Type B pancreatic cell (in vitro differentiated cells): Measurements from ENCODE around the gene NUTF2. TPM values are rescaled to one million over a fixed set of nuclear protein-coding genes. Genes with fewer than 3 reads are reported as not detected.

Experiments
- DNase-seq: peaks from one replicate; pipeline ENCODE4 v3.0.0; 2021; ENCODE audit warnings: mixed read lengths; ENCODE audit not compliant: unreplicated experiment; ENCODE audit errors: extremely low spot score
- H3K27ac Mint-ChIP-seq: 2 replicates; pipeline ENCODE4 v1.8.0; 2021; ENCODE audit warnings: mild to moderate bottlenecking, mixed read lengths
- H3K27me3 Mint-ChIP-seq: 2 replicates; pipeline ENCODE4 v1.8.0; 2021; ENCODE audit warnings: mixed read lengths
- H3K36me3 Mint-ChIP-seq: 2 replicates; pipeline ENCODE4 v1.8.0; 2021; ENCODE audit warnings: mixed read lengths
- H3K4me1 Mint-ChIP-seq: one replicate; pipeline ENCODE4 v1.8.0; 2021; ENCODE audit warnings: mixed read lengths; ENCODE audit not compliant: unreplicated experiment
- H3K4me3 Mint-ChIP-seq: 2 replicates; pipeline ENCODE4 v1.8.0; 2021; ENCODE audit warnings: mild to moderate bottlenecking, mixed read lengths
- H3K9me3 Mint-ChIP-seq: 2 replicates; pipeline ENCODE4 v1.8.0; 2021; ENCODE audit warnings: mixed read lengths
- CTCF ChIP-seq: fragments of 200-600 bp; sonication (generic); conservative IDR thresholded peaks from 2 replicates; pipeline ENCODE4 v1.5.0; 2021; ENCODE audit warnings: antibody characterized with exemption, mild to moderate bottlenecking
- total RNA-seq: library from RNA; stranded (reverse); gene quantifications from 2 replicates; pipeline ENCODE4 v1.2.1, GENCODE V29; 2021; ENCODE audit warnings: low replicate concordance

Gene NUTF2
- total RNA-seq, 1 donor from 2014 or later, result 144 TPM

DNA sequence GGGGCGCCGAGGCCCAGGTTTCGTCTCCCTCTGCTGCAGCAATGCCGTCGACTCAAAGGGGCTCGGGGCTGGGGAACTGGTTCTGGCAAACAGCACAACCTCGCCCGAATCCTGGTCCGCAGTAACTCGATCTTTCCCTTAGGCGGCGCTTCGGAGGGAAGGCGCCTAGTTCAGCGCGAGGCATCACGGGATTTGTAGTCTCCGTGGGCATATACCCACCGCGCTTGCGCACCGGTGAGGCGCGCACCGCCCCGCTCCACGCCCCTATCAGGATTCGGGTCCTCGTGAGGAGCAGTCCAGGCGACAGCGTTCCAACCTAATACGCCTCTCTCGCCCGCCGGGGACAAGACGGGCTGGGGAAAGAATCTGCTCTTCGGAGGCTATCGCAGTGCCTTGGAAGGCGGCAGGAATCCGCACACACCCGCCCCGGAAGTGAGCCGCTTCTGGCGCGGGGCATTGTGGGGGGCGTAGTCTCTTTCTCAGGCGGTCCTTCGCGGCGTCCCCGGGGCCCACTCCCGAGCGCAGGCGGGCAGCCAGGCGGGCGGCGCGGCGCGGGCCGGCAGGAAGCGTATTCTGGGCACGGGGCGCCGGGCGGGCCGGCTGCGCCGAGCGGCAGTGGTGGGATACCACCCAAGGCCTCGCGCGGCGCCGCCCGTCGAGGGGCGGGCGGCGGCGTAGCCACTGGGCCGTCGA lies 4.8 kb upstream of the NUTF2 start, which contains the start of gene THAP11:
THAP11 (plus strand) TSS at position 505 of the 693 bp plus-strand sequence. CDS start 235 bp downstream, outside the sequence.
- Mint-ChIP-seq H3K4me1 (peaks cover 31% of the 10 kb centered on the region), H3K4me3 (peak within 1 kb of the TSS; percentile 96), H3K27ac (peak within 1 kb of the TSS; percentile 98)

GRCh38 chr16:67842509-67843342 lies 4.0 kb upstream of the NUTF2 start:
- Mint-ChIP-seq H3K9me3 (no peaks in the 10 kb centered on the region), H3K4me1 (peaks cover 34% of the 10 kb centered on the region), H3K4me3 (peak overlapping the region; percentile 92), H3K36me3 (no peaks in the 10 kb centered on the region), H3K27ac (peak overlapping the region; percentile 93), H3K27me3 (no peaks in the 10 kb centered on the region)
- DNase-seq, result peak; percentile 73
- peak; percentile 57 for TF ChIP-seq CTCF

More for the DNA sequence above, 4.8 kb upstream of the NUTF2 start, which contains the start of gene THAP11:
- H3K9me3 Mint-ChIP-seq, result no peaks in the 10 kb centered on the region
- peak; percentile 82 for TF ChIP-seq CTCF
- H3K36me3 Mint-ChIP-seq, result no peaks in the 10 kb centered on the region
- peak; percentile 97 for DNase-seq
- H3K27me3 Mint-ChIP-seq, result no peaks in the 10 kb centered on the region

GRCh38 chr16:67843343-67843765 lies 3.4 kb upstream of the NUTF2 start:
- no peak for DNase-seq
- Mint-ChIP-seq H3K27ac (peak overlapping the region; percentile 93), H3K4me1 (peaks cover 38% of the 10 kb centered on the region), H3K27me3 (no peaks in the 10 kb centered on the region), H3K9me3 (no peaks in the 10 kb centered on the region), H3K36me3 (no peaks in the 10 kb centered on the region), H3K4me3 (peak overlapping the region; percentile 92)
- TF ChIP-seq CTCF, result peak; percentile 2

GRCh38 chr16:67844497-67844896 lies 2.2 kb upstream of the NUTF2 start:
- no peak for TF ChIP-seq CTCF
- Mint-ChIP-seq H3K4me3 (peak overlapping the region; percentile 92), H3K9me3 (no peaks in the 10 kb centered on the region), H3K27me3 (no peaks in the 10 kb centered on the region), H3K4me1 (peaks cover 42% of the 10 kb centered on the region), H3K27ac (peak overlapping the region; percentile 80), H3K36me3 (peaks cover 3% of the 10 kb centered on the region)
- no peak for DNase-seq

DNA sequence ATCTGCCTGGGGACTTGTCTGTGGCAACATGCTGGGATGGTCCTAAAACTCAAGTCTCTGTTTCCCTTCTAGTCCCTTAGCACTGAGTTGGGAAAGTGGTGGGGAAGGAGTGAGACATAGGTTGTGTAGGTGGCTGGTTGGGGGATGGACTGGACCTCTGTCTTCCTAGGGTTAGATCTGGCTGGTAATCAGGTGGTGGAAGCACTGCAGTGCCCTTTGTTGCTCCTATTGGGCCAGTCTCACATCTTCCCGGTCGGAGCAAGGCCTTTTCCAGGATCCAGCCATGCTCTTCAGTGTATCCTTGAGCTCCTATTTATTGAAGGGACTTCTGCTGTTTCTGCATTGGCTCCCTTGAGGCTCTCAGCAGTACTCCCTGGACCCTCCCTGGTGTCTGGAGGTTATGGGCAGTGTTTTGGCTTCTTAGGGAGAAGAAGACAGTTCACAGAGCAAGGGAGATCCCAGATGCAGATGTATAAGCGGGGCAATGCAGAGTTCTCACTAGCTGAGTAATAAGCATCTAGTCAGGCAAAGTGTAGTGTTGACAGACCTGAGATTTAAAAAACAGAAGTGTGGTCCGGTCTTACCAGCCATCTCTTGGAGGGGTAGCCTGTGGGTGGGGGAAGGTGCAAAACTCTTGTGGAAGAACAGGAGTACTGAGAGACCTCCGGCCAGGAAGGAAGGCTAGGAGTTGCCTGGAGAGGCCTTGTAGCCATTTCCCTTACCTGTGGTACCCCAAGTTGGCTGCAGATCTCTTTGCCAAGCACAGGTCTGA lies 1.3 kb upstream of the NUTF2 start:
- H3K4me1 Mint-ChIP-seq, result peaks cover 42% of the 10 kb centered on the region

More for the DNA sequence above, 1.3 kb upstream of the NUTF2 start:
- Mint-ChIP-seq H3K27me3 (no peaks in the 10 kb centered on the region), H3K4me3 (peak overlapping the region; percentile 88), H3K36me3 (peaks cover 3% of the 10 kb centered on the region), H3K9me3 (no peaks in the 10 kb centered on the region), H3K27ac (peak overlapping the region; percentile 94)
- TF ChIP-seq CTCF, result no peak
- no peak for DNase-seq
